Measurements from ENCODE around the gene ACOXL. TPM values are rescaled to one million over a fixed set of nuclear protein-coding genes. Genes with fewer than 3 reads are reported as not detected.

The ACOXL gene
- total and polyA plus RNA-seq, 10 of the 15 experiments (the other 5 are each of a cell fraction or from before 2014, with no cell fraction given) = 0.05 to 1.3 (median 0.71) TPM

- TF ChIP-seq, protein P1, sequence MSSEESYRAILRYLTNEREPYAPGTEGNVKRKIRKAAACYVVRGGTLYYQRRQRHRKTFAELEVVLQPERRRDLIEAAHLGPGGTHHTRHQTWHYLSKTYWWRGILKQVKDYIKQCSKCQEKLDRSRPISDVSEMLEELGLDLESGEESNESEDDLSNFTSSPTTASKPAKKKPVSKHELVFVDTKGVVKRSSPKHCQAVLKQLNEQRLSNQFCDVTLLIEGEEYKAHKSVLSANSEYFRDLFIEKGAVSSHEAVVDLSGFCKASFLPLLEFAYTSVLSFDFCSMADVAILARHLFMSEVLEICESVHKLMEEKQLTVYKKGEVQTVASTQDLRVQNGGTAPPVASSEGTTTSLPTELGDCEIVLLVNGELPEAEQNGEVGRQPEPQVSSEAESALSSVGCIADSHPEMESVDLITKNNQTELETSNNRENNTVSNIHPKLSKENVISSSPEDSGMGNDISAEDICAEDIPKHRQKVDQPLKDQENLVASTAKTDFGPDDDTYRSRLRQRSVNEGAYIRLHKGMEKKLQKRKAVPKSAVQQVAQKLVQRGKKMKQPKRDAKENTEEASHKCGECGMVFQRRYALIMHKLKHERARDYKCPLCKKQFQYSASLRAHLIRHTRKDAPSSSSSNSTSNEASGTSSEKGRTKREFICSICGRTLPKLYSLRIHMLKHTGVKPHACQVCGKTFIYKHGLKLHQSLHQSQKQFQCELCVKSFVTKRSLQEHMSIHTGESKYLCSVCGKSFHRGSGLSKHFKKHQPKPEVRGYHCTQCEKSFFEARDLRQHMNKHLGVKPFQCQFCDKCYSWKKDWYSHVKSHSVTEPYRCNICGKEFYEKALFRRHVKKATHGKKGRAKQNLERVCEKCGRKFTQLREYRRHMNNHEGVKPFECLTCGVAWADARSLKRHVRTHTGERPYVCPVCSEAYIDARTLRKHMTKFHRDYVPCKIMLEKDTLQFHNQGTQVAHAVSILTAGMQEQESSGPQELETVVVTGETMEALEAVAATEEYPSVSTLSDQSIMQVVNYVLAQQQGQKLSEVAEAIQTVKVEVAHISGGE (CRISPR knock-in tag; IDR thresholded peaks at IDR 0.05) = no peak
- TF ChIP-seq HSF1 (IDR thresholded peaks at IDR 0.05; ENCODE audit: low read depth, low read length) (no peak), POLR2AphosphoS2 (IDR thresholded peaks at IDR 0.05; ENCODE audit: low read depth, low read length) (no peak), SUZ12 (IDR thresholded peaks at IDR 0.05; ENCODE audit: unreplicated experiment) (no peak), GATAD2B (conservative IDR thresholded peaks at IDR 0.05; ENCODE audit: low read depth) (no peak), USF2 (IDR thresholded peaks at IDR 0.05; ENCODE audit: borderline replicate concordance, low read depth, low read length) (no peak), SIN3A (IDR thresholded peaks at IDR 0.05; ENCODE audit: low read depth, low read length) (no peak), CBX3 (IDR thresholded peaks at IDR 0.05; ENCODE audit: borderline replicate concordance, low read depth) (no peak), HDGF (IDR thresholded peaks at IDR 0.05) (no peak), RELA (IDR thresholded peaks at IDR 0.05; ENCODE audit: borderline replicate concordance, partially characterized antibody) (peak; percentile 47), STAT3 (IDR thresholded peaks at IDR 0.05; ENCODE audit: low read depth, low read length) (no peak), SMAD5 (IDR thresholded peaks at IDR 0.05; ENCODE audit: low read depth) (no peak), SMC3 (IDR thresholded peaks at IDR 0.05; ENCODE audit: borderline replicate concordance, low read length) (no peak)
- TF ChIP-seq, protein P2, sequence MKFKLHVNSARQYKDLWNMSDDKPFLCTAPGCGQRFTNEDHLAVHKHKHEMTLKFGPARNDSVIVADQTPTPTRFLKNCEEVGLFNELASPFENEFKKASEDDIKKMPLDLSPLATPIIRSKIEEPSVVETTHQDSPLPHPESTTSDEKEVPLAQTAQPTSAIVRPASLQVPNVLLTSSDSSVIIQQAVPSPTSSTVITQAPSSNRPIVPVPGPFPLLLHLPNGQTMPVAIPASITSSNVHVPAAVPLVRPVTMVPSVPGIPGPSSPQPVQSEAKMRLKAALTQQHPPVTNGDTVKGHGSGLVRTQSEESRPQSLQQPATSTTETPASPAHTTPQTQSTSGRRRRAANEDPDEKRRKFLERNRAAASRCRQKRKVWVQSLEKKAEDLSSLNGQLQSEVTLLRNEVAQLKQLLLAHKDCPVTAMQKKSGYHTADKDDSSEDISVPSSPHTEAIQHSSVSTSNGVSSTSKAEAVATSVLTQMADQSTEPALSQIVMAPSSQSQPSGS (IDR thresholded peaks at IDR 0.05; ENCODE audit: low read length) = 0 out of 2 replicates have a peak, but pooled peaks have one; percentile 43
- TF ChIP-seq, protein P3, sequence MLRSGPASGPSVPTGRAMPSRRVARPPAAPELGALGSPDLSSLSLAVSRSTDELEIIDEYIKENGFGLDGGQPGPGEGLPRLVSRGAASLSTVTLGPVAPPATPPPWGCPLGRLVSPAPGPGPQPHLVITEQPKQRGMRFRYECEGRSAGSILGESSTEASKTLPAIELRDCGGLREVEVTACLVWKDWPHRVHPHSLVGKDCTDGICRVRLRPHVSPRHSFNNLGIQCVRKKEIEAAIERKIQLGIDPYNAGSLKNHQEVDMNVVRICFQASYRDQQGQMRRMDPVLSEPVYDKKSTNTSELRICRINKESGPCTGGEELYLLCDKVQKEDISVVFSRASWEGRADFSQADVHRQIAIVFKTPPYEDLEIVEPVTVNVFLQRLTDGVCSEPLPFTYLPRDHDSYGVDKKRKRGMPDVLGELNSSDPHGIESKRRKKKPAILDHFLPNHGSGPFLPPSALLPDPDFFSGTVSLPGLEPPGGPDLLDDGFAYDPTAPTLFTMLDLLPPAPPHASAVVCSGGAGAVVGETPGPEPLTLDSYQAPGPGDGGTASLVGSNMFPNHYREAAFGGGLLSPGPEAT (IDR thresholded peaks at IDR 0.05; ENCODE audit: low read depth) = no peak; the same call in 1 of the 2 replicates
Observed at GRCh38 chr2:111042772-111043771, 310.7 kb downstream of the ACOXL start (continued).

Measured in GM12878 (cell line).